IMR-90 (cell line): ENCODE data around the gene PRKCA.

ENCODE experiments used
- POLR2A ChIP-seq: IDR thresholded peaks from 2 replicates; pipeline ENCODE4 v1.6.1; 2012; ENCODE audit warnings: mild to moderate bottlenecking, low read depth, low read length
- SMC3 ChIP-seq: fragments of 150-350 bp; IDR thresholded peaks from 2 replicates; pipeline ENCODE4 v1.6.1; 2016; ENCODE audit warnings: low read depth, mild to moderate bottlenecking, antibody characterized with exemption, low read length, moderate library complexity
- USF2 ChIP-seq: fragments of 150-350 bp; IDR thresholded peaks from 2 replicates; pipeline ENCODE4 v1.6.1; 2017; ENCODE audit warnings: mild to moderate bottlenecking, antibody characterized with exemption, low read length, low read depth
- TF ChIP-seq, protein P1 (sequence below): conservative IDR thresholded peaks from 2 replicates; pipeline ENCODE4 v1.5.1; 2012; ENCODE audit warnings: mild to moderate bottlenecking, low read depth, low read length, improper control_type of control experiment

DNA sequence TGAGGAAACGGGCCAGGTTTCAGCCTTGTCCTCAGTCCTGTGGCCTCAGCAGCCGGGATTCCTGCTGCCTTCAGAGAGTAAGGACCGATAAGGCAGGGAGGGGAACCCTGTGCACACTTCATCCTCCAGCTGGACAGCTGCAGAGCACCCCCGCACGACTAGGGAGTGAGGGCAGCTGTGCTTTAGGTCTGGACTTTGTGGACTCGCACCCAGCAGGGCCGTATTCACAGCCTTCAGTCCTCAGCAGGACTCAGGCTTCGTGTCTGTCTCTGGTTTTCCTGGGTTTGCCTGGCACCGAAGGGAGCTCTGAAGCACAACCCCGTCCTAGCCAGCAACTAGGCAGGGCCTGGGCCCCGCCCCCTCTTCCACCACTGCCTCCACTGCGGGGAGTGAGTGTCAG lies 486.7 kb downstream of the PRKCA start:
- TF ChIP-seq POLR2A (no peak), SMC3 (no peak), USF2 (no peak)
- TF ChIP-seq, protein P1, sequence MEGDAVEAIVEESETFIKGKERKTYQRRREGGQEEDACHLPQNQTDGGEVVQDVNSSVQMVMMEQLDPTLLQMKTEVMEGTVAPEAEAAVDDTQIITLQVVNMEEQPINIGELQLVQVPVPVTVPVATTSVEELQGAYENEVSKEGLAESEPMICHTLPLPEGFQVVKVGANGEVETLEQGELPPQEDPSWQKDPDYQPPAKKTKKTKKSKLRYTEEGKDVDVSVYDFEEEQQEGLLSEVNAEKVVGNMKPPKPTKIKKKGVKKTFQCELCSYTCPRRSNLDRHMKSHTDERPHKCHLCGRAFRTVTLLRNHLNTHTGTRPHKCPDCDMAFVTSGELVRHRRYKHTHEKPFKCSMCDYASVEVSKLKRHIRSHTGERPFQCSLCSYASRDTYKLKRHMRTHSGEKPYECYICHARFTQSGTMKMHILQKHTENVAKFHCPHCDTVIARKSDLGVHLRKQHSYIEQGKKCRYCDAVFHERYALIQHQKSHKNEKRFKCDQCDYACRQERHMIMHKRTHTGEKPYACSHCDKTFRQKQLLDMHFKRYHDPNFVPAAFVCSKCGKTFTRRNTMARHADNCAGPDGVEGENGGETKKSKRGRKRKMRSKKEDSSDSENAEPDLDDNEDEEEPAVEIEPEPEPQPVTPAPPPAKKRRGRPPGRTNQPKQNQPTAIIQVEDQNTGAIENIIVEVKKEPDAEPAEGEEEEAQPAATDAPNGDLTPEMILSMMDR, result no peak
